Choroid plexus epithelial cell (primary cell): ENCODE data around the gene MDH1.
A peak's percentile ranks its signal among the peaks of the same experiment; 100 is the strongest.

Experiments used
- DNase-seq: peaks from one replicate; pipeline ENCODE4 v3.0.0-alpha.2; 2010; ENCODE audit warnings: low read depth
- H3K4me3 ChIP-seq: 2 replicates; pipeline ENCODE4 v1.5.1; 2011; ENCODE audit warnings: low read depth, mild to moderate bottlenecking, control low read depth, low read length, moderate library complexity
- TF ChIP-seq, protein P1 (sequence below): conservative IDR thresholded peaks from 2 replicates; pipeline ENCODE4 v1.5.1; 2011; ENCODE audit warnings: low read depth, mild to moderate bottlenecking, control low read depth, inconsistent platforms, low read length, moderate library complexity

The MDH1 gene

DNA sequence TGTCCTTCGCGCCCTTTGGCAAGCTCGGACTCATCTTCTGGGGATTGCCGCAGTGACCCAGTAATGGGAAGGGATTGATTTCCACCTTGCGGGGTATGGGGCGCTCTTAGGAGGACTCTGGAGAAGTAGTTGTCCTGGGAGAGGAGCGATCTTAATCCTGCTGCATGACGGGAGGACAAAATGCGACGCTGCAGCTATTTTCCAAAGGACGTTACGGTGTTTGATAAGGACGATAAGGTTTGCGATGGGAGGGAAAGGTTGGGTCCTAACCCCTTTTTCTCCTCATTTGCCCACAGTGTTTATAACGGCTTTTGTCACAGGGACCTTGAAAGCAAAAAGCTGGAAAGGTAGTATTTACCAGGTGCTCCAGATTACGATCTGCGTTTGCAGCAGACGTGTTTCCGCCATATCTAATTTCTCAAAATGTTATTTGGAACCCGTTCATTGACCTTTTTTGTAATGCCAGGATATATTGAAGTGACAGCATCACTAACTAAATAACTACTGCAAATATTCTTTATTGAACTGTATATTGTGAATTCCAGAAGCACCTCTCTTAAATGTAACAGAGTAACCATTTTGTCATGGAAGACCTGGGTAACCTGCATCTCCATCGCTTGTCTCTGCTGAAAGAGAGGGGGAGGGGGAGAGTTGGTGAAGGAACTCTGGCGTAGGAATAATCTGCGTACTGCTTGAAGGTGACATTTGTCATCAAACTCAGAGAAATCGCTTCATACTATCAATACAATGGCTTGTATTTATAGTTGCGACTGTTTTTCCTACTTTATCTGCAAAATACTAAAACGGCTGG, 590 bp downstream of the MDH1 start:
- TF ChIP-seq, protein P1, sequence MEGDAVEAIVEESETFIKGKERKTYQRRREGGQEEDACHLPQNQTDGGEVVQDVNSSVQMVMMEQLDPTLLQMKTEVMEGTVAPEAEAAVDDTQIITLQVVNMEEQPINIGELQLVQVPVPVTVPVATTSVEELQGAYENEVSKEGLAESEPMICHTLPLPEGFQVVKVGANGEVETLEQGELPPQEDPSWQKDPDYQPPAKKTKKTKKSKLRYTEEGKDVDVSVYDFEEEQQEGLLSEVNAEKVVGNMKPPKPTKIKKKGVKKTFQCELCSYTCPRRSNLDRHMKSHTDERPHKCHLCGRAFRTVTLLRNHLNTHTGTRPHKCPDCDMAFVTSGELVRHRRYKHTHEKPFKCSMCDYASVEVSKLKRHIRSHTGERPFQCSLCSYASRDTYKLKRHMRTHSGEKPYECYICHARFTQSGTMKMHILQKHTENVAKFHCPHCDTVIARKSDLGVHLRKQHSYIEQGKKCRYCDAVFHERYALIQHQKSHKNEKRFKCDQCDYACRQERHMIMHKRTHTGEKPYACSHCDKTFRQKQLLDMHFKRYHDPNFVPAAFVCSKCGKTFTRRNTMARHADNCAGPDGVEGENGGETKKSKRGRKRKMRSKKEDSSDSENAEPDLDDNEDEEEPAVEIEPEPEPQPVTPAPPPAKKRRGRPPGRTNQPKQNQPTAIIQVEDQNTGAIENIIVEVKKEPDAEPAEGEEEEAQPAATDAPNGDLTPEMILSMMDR: no peak
- no peak for DNase-seq
- peak overlapping the region; percentile 77 for H3K4me3 ChIP-seq

DNA sequence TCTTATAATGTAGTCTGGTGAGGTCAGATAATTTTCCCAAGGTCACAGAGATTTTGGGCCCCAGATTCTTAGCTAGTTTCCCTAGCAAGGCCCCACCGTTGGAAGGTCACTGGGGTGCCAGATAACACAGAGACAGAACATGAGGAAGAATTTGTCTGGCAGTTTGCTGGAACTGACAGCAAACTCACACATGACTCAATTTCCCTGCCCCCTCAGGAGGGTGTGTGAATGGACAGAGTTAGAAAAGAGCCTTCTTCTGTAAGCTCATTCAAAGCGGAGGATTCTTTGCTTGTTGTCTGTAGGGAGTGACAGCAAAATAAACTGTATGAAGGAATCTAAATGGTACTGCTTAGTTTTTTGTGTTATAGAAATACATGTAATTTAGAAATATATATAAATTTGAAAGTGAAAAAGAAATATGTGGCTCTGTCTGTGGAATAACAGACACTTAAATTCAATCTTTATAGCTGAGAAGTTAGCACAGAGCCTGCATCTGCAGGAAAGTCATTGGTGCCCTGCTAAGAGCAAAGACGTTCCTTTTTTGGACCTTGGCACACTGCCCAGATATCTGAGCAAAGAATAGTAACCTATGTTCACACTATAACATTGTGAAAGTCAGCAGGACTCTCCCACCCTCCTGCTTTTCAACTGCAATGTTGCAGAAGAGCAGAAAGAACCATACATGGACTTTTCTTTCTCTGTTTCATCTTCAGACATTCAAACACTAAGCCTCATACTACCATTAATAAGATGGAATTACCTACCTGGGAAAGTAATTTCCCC, 2.1 kb downstream of the MDH1 start:
- peak; percentile 66 for DNase-seq
- H3K4me3 ChIP-seq: no peak overlapping the region
- TF ChIP-seq, protein P1: no peak

DNA sequence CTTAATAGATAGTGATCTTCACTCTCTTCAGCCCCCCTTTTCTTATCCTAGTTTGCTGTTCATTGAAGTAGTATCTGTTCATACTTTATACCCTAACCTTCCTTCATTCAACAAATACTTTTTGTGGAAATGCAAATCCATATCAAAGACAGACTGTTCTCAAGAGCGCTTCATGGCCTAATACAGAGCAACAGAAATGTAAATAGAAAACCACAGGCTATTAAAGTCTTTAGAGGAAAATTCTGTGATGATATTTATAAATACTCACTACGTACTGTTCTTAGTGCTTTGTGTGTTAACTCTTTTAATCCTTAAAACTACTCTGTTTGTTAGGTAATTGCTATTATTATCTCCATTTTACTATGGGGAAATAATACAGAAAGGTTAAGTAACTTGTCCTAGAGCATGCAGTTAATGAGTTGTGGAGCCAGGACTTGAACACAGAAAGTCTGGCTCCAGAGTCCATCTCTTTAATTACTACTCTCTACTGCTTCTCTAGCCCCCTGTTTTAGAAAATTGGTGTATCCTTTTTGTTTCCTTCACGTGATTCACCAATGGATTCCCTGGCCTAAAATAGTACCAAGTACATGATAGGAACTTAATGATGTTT, 2.9 kb downstream of the MDH1 start:
- DNase-seq: no peak
- TF ChIP-seq, protein P1: no peak

DNA sequence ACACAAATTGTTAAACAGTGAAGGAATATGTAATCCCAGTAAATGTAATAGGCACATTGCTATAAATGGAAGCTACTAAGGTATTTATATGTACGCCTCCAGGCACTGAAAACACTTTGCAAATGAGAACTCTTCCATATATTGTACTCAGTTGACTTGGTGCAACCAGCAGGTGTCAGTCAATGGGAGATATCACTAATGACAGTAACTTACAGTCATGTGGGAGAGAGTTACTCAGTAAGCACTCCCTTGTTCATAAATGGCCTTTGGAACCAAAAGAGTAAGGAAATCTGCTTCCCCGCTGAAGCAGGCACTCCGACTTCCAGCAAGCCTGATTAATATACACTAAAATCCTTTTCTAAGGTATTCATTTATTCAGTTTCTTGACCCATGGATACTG, 5.9 kb downstream of the MDH1 start:
- no peak for DNase-seq
- no peak overlapping the region for H3K4me3 ChIP-seq
- TF ChIP-seq, protein P1: no peak

More for the DNA sequence above, 2.9 kb downstream of the MDH1 start:
- H3K4me3 ChIP-seq: no peak overlapping the region

DNA sequence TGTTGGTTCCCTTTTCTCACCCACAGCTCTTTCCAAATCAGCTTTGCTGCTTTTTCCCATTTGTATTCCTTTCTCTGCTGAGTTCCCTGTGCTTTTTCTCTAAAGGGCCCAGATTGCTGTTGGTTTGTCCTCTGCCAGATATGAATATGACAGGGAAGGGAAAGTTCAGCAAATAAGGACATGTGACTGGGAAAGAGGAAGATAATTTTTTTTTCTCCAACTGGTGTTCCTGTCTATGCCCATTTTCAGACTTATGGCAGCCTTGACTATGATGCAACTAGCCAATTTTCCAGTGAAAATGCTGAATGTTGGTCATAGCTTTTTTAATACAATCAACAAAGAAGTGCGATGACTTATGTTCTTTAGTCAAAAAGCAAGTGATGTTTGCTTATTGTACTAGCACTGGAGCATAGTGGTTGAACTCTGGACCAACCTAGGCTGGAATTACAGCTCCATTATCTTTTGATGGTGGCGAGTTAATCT, 7.7 kb downstream of the MDH1 start:
- no peak for DNase-seq

GRCh38 chr2:63598981-63599380, 10.2 kb downstream of the MDH1 start:
- TF ChIP-seq, protein P1: no peak
- no peak for DNase-seq
- no peak overlapping the region for H3K4me3 ChIP-seq

More for the DNA sequence above, 7.7 kb downstream of the MDH1 start:
- TF ChIP-seq, protein P1: no peak
- H3K4me3 ChIP-seq: no peak overlapping the region
